Urinary bladder (tissue), 4 donors: ENCODE data around the gene KCNIP1. TPM values are rescaled to one million over a fixed set of nuclear protein-coding genes. Genes with fewer than 3 reads are reported as not detected.

Experiments used
- DNase-seq: peaks from one replicate; pipeline ENCODE4 v3.0.0-alpha.2; 2015; ENCODE audit errors: extremely low spot score
- H3K27ac ChIP-seq: one replicate; pipeline ENCODE4 v1.5.1; 2013; ENCODE audit warnings: low read depth, mild to moderate bottlenecking, moderate library complexity
- H3K36me3 ChIP-seq: one replicate; pipeline ENCODE4 v1.6.1; 2013; ENCODE audit warnings: mild to moderate bottlenecking, moderate library complexity; ENCODE audit not compliant: insufficient read depth
- H3K4me1 ChIP-seq: one replicate; pipeline ENCODE4 v1.6.1; 2013; ENCODE audit warnings: mild to moderate bottlenecking, moderate library complexity; ENCODE audit not compliant: insufficient read depth
- H3K4me3 ChIP-seq: one replicate; pipeline ENCODE4 v1.5.1; 2013; ENCODE audit warnings: low read depth, low read length
- WGBS: extraction: QIAGEN DNeasy Blood & Tissue Kit; methylation state at CpG from one replicate; pipeline ENCODE4 v1.1.7; 2013; 5-methylcytosine and 5-hydroxymethylcytosine counted together
- polyA plus RNA-seq: library from polyadenylated mRNA; stranded (reverse); fragments of 200-250 nt; gene quantifications from one replicate; pipeline ENCODE4 v1.2.3, GENCODE V29; 2013
- total RNA-seq: library from RNA; depleted of rRNA; stranded (reverse); fragments of >200 nt; gene quantifications from one replicate; pipeline ENCODE4 v1.2.3, GENCODE V29; 2014
- donor health status: healthy with polysubstance abuse.
- donor health status: healthy.

KCNIP1 gene
- total and polyA plus RNA-seq, 2 donors, result 0.22 to 3.0 TPM

GRCh38 chr5:170562166-170562874 is 58.5 kb downstream of the KCNIP1 start:
- H3K4me3 ChIP-seq, result no peak overlapping the region
- DNase-seq, result no peak
- no peaks in the 10 kb centered on the region for H3K4me1 ChIP-seq
- no peak overlapping the region for H3K27ac ChIP-seq
- WGBS, result 85% methylated on average over 6 of the region's 6 CpGs
- H3K36me3 ChIP-seq, result no peaks in the 10 kb centered on the region

GRCh38 chr5:170562875-170563228 is 59.0 kb downstream of the KCNIP1 start:
- H3K4me1 ChIP-seq, result no peaks in the 10 kb centered on the region
- DNase-seq, result no peak

GRCh38 chr5:170563824-170564567 is 60.2 kb downstream of the KCNIP1 start:
- 83% methylated on average over 12 of the region's 12 CpGs for WGBS
- no peak overlapping the region for H3K4me3 ChIP-seq
- H3K4me1 ChIP-seq, result no peaks in the 10 kb centered on the region
- H3K27ac ChIP-seq, result no peak overlapping the region
- H3K36me3 ChIP-seq, result no peaks in the 10 kb centered on the region
- DNase-seq, result no peak

More at GRCh38 chr5:170562875-170563228, 59.0 kb downstream of the KCNIP1 start:
- WGBS, result 93% methylated on average over 4 of the region's 4 CpGs
- Histone ChIP-seq H3K36me3 (no peaks in the 10 kb centered on the region), H3K27ac (no peak overlapping the region), H3K4me3 (no peak overlapping the region)

- whole genome bisulfite sequencing, result 53% methylated on average over 3 of the region's 3 CpGs
- H3K4me1 ChIP-seq, result no peaks in the 10 kb centered on the region
- no peak for DNase-seq
Observed at GRCh38 chr5:170565072-170565471, 61.3 kb downstream of the KCNIP1 start.

GRCh38 chr5:170569101-170569500 is 65.3 kb downstream of the KCNIP1 start:
- WGBS, result 93% methylated on average over 5 of the region's 5 CpGs
- H3K27ac ChIP-seq, result no peak overlapping the region
- no peak for DNase-seq
- H3K36me3 ChIP-seq, result no peaks in the 10 kb centered on the region
- H3K4me1 ChIP-seq, result no peaks in the 10 kb centered on the region
- no peak overlapping the region for H3K4me3 ChIP-seq

More at GRCh38 chr5:170565072-170565471, 61.3 kb downstream of the KCNIP1 start:
- Histone ChIP-seq H3K36me3 (no peaks in the 10 kb centered on the region), H3K27ac (no peak overlapping the region), H3K4me3 (no peak overlapping the region)

GRCh38 chr5:170570476-170570875 is 66.7 kb downstream of the KCNIP1 start:
- H3K27ac ChIP-seq, result no peak overlapping the region
- WGBS, result 58% methylated on average over 8 of the region's 8 CpGs
- H3K4me3 ChIP-seq, result no peak overlapping the region
- H3K36me3 ChIP-seq, result no peaks in the 10 kb centered on the region
- H3K4me1 ChIP-seq, result no peaks in the 10 kb centered on the region
- no peak for DNase-seq

- H3K4me3 ChIP-seq, result no peak overlapping the region
- DNase-seq, result no peak
- WGBS, result 52% methylated on average over 5 of the region's 5 CpGs
- no peaks in the 10 kb centered on the region for H3K36me3 ChIP-seq
- no peaks in the 10 kb centered on the region for H3K4me1 ChIP-seq
- H3K27ac ChIP-seq, result no peak overlapping the region
Observed at GRCh38 chr5:170571281-170571731, 67.5 kb downstream of the KCNIP1 start.

GRCh38 chr5:170571875-170572852 is 68.3 kb downstream of the KCNIP1 start:
- H3K4me1 ChIP-seq, result peaks cover 2% of the 10 kb centered on the region
- H3K4me3 ChIP-seq, result no peak overlapping the region
- H3K27ac ChIP-seq, result no peak overlapping the region
- 33% methylated on average over 16 of the region's 16 CpGs for WGBS
- no peaks in the 10 kb centered on the region for H3K36me3 ChIP-seq
- DNase-seq, result no peak

GRCh38 chr5:170573114-170573513 is 69.3 kb downstream of the KCNIP1 start:
- Histone ChIP-seq H3K4me1 (peaks cover 2% of the 10 kb centered on the region), H3K27ac (no peak overlapping the region), H3K36me3 (no peaks in the 10 kb centered on the region), H3K4me3 (no peak overlapping the region)
- no peak for DNase-seq
- 70% methylated on average over 4 of the region's 4 CpGs for WGBS

- H3K4me1 ChIP-seq, result peaks cover 2% of the 10 kb centered on the region
- no peaks in the 10 kb centered on the region for H3K36me3 ChIP-seq
- H3K4me3 ChIP-seq, result no peak overlapping the region
- H3K27ac ChIP-seq, result no peak overlapping the region
- WGBS, result 75% methylated on average over 1 of the region's 1 CpG
- DNase-seq, result no peak
Observed at GRCh38 chr5:170573660-170574059, 69.8 kb downstream of the KCNIP1 start.

- DNase-seq, result no peak
- peaks cover 2% of the 10 kb centered on the region for H3K4me1 ChIP-seq
- H3K36me3 ChIP-seq, result no peaks in the 10 kb centered on the region
- H3K27ac ChIP-seq, result no peak overlapping the region
- WGBS, result 57% methylated on average over 11 of the region's 11 CpGs
- H3K4me3 ChIP-seq, result no peak overlapping the region
Observed at GRCh38 chr5:170576602-170577535, 73.0 kb downstream of the KCNIP1 start.

- DNase-seq, result no peak
- H3K4me3 ChIP-seq, result no peak overlapping the region
- no peaks in the 10 kb centered on the region for H3K36me3 ChIP-seq
- H3K4me1 ChIP-seq, result peaks cover 2% of the 10 kb centered on the region
- no peak overlapping the region for H3K27ac ChIP-seq
- 63% methylated on average over 3 of the region's 3 CpGs for WGBS
Observed at GRCh38 chr5:170579601-170580000, 75.8 kb downstream of the KCNIP1 start.
